Stomach (tissue), 4 donors: ENCODE results near the gene WNT3A.
A peak's percentile ranks its signal among the peaks of the same experiment; 100 is the strongest.

Experiments used
- EP300 ChIP-seq: sonication (generic); formaldehyde crosslinking; IDR thresholded peaks from one replicate; pipeline ENCODE4 v1.6.1; 2017; ENCODE audit warnings: antibody characterized with exemption
- POLR2A ChIP-seq, 4 donors: fragments of 450-650 bp; IDR thresholded peaks; one replicate each; pipeline ENCODE4 v1.6.1; 2016; ENCODE audit warnings: antibody characterized with exemption in 4 of 4, control low read depth in 2 of 4, mild to moderate bottlenecking in 1 of 4, moderate library complexity in 1 of 4
- POLR2AphosphoS5 ChIP-seq, 3 donors: sonication (generic); formaldehyde crosslinking; IDR thresholded peaks; one replicate each; pipeline ENCODE4 v1.6.1; 2016; ENCODE audit warnings: antibody characterized with exemption in 3 of 3
- TF ChIP-seq, protein P1 (sequence below), 7 experiments: fragments of 450-650 bp in 4 of 7; fragments of 200-600 bp in 3 of 7; sonication (generic) in 3 of 7; IDR thresholded peaks; one replicate each; pipeline ENCODE4 v1.5.1; 2016 to 2019; ENCODE audit warnings: antibody characterized with exemption in 7 of 7, control low read depth in 2 of 7, mild to moderate bottlenecking in 1 of 7

DNA sequence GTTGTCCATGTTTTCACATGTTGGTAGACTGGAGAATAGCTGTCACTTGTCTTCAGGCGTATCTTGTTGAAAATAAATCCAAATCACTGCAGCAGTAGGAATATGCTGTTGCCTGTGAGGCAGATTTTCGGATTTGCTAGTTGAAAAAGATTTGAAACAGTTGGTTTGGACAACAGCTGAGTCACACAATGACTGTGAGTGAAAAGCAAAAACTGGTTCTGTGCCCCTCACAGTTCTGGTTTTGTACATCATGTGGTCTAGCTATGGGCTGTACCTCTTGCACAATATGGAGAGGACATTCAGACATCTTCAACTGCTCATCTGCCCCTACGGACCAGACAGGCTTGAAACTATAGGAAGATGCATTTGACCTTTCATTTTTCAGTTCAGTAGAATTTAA lies 77.5 kb downstream of the WNT3A start:
- TF ChIP-seq, protein P1, sequence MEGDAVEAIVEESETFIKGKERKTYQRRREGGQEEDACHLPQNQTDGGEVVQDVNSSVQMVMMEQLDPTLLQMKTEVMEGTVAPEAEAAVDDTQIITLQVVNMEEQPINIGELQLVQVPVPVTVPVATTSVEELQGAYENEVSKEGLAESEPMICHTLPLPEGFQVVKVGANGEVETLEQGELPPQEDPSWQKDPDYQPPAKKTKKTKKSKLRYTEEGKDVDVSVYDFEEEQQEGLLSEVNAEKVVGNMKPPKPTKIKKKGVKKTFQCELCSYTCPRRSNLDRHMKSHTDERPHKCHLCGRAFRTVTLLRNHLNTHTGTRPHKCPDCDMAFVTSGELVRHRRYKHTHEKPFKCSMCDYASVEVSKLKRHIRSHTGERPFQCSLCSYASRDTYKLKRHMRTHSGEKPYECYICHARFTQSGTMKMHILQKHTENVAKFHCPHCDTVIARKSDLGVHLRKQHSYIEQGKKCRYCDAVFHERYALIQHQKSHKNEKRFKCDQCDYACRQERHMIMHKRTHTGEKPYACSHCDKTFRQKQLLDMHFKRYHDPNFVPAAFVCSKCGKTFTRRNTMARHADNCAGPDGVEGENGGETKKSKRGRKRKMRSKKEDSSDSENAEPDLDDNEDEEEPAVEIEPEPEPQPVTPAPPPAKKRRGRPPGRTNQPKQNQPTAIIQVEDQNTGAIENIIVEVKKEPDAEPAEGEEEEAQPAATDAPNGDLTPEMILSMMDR (IDR thresholded peaks at IDR 0.05): no peak
- TF ChIP-seq POLR2AphosphoS5 (IDR thresholded peaks at IDR 0.05) (peak in 2 of 3 donors; percentile 25 to 69), POLR2A (IDR thresholded peaks at IDR 0.05) (no peak), EP300 (no peak)
